ENCODE measurements around the gene WDR20. TPM values are rescaled to one million over a fixed set of nuclear protein-coding genes. Genes with fewer than 3 reads are reported as not detected.

WDR20 gene
- total and polyA plus RNA-seq, 2 donors (not counting 1 experiment from before 2014, with no cell fraction given): 12.4 to 64.0 TPM

- H3K4me1 Mint-ChIP-seq: peaks cover 24% of the 10 kb centered on the region
- H3K79me2 ChIP-seq (ENCODE audit: control insufficient read depth, insufficient read depth, low read length): peaks cover 38% of the 10 kb centered on the region
- H3K4me2 ChIP-seq (replicated peaks; ENCODE audit: low read depth, low read length, poor library complexity, severe bottlenecking): peak overlapping the region; percentile 81
- peak overlapping the region; percentile 89 for H3K4me3 Mint-ChIP-seq
- 20% methylated on average over 1 of the region's 3 CpGs for WGBS (ENCODE audit: insufficient coverage)
- peak overlapping the region; percentile 90 for H2AFZ ChIP-seq (ENCODE audit: insufficient read depth, low read depth, low read length, poor library complexity, severe bottlenecking)
- DNase-seq (no peak), ATAC-seq (ENCODE audit: low read depth) (no peak)
- peak overlapping the region in 3 of 5 experiments; percentile 86 to 94 (median 88) for H3K4me3 ChIP-seq (ENCODE audit: control extremely low read depth in 1 of 5, extremely low read depth in 1 of 5, insufficient read depth in 1 of 5, low read depth in 2 of 5, low read length in 4 of 5)
- H3K9me3 ChIP-seq (ENCODE audit: control extremely low read depth in 1 of 3, control insufficient read depth in 2 of 3, insufficient read depth in 1 of 3, low read length in 2 of 3): peaks cover 0 to 2% (median 0%) of the 10 kb centered on the region in 3 donors
- POLR2A ChIA-PET: interaction anchor here (0.8 kb wide), 1 partner anchor 378 kb away, joined by 5 read pairs; no protein-coding TSS in a partner anchor
- no peaks in the 10 kb centered on the region for H3K9me3 Mint-ChIP-seq (ENCODE audit: insufficient read depth)
- H3K36me3 ChIP-seq (replicated peaks in 1 of 2; ENCODE audit: control extremely low read depth in 1 of 2, control insufficient read depth in 1 of 2, extremely low read depth in 1 of 2, insufficient read depth in 2 of 2, low read length in 1 of 2): no peaks in the 10 kb centered on the region
- H3K9ac ChIP-seq (ENCODE audit: low read length): peak overlapping the region; percentile 81
- CTCF ChIA-PET: interaction anchor here (1.1 to 2.1 kb wide), 2 partner anchors 42 to 179 kb away, joined by 5 to 7 read pairs; no protein-coding TSS in a partner anchor
- peak overlapping the region in 1 of 2 donors; percentile 88 for H3K27ac ChIP-seq (ENCODE audit: low read length in 2 of 2)
- peak overlapping the region; percentile 94 for H3K27ac Mint-ChIP-seq
- H3K27me3 Mint-ChIP-seq: no peaks in the 10 kb centered on the region
- peaks cover 8% of the 10 kb centered on the region for H4K20me1 ChIP-seq (ENCODE audit: control insufficient read depth, insufficient read depth, low read length, poor library complexity, severe bottlenecking)
- no peaks in the 10 kb centered on the region for H3K27me3 ChIP-seq (replicated peaks in 1 of 4; ENCODE audit: control extremely low read depth in 1 of 4, control insufficient read depth in 3 of 4, insufficient read depth in 4 of 4, low read length in 3 of 4)
- no peak for TF ChIP-seq CTCF (IDR thresholded peaks at IDR 0.05)
- no peak for TF ChIP-seq EZH2 (IDR thresholded peaks at IDR 0.05; ENCODE audit: borderline replicate concordance, insufficient read depth, low read depth, low read length, poor library complexity, severe bottlenecking)
- H3K4me1 ChIP-seq (ENCODE audit: control insufficient read depth in 2 of 2, insufficient read depth in 2 of 2, low read length in 2 of 2): peaks cover 14 to 16% of the 10 kb centered on the region in 2 donors
- intact Hi-C loops (cut with micrococcal nuclease): no loop called here
Observed at GRCh38 chr14:102138535-102138934, 1.2 kb upstream of the WDR20 start.

GRCh38 chr14:102138961-102139285 lies 774 bp upstream of the WDR20 start:
- Histone ChIP-seq H3K4me2 (replicated peaks; ENCODE audit: low read depth, low read length, poor library complexity, severe bottlenecking) (peak overlapping the region; percentile 81), H4K20me1 (ENCODE audit: control insufficient read depth, insufficient read depth, low read length, poor library complexity, severe bottlenecking) (peaks cover 10% of the 10 kb centered on the region), H3K36me3 (replicated peaks in 1 of 2; ENCODE audit: control extremely low read depth in 1 of 2, control insufficient read depth in 1 of 2, extremely low read depth in 1 of 2, insufficient read depth in 2 of 2, low read length in 1 of 2) (no peaks in the 10 kb centered on the region), H3K9me3 (ENCODE audit: control extremely low read depth in 1 of 3, control insufficient read depth in 2 of 3, insufficient read depth in 1 of 3, low read length in 2 of 3) (peaks cover 0 to 2% (median 0%) of the 10 kb centered on the region in 3 donors), H3K4me1 (ENCODE audit: control insufficient read depth in 2 of 2, insufficient read depth in 2 of 2, low read length in 2 of 2) (peaks cover 14 to 16% of the 10 kb centered on the region in 2 donors), H3K79me2 (ENCODE audit: control insufficient read depth, insufficient read depth, low read length) (peaks cover 41% of the 10 kb centered on the region), H3K9ac (ENCODE audit: low read length) (peak overlapping the region; percentile 81), H3K4me3 (ENCODE audit: control extremely low read depth in 1 of 5, extremely low read depth in 1 of 5, insufficient read depth in 1 of 5, low read depth in 2 of 5, low read length in 4 of 5) (peak overlapping the region; percentile 23 to 94 (median 88)), H3K27me3 (replicated peaks in 1 of 4; ENCODE audit: control extremely low read depth in 1 of 4, control insufficient read depth in 3 of 4, insufficient read depth in 4 of 4, low read length in 3 of 4) (no peaks in the 10 kb centered on the region), H3K27ac (ENCODE audit: low read length in 2 of 2) (peak overlapping the region; percentile 88 to 90), H2AFZ (ENCODE audit: insufficient read depth, low read depth, low read length, poor library complexity, severe bottlenecking) (peak overlapping the region; percentile 90)
- Mint-ChIP-seq H3K4me1 (peaks cover 24% of the 10 kb centered on the region), H3K27ac (peak overlapping the region; percentile 94), H3K4me3 (peak overlapping the region; percentile 89), H3K9me3 (ENCODE audit: insufficient read depth) (no peaks in the 10 kb centered on the region), H3K27me3 (no peaks in the 10 kb centered on the region)
- ChIA-PET POLR2A (interaction anchor here (0.8 kb wide), 1 partner anchor 379 kb away, joined by 5 read pairs; no protein-coding TSS in a partner anchor), CTCF (interaction anchor here (1.1 to 2.1 kb wide), 2 partner anchors 43 to 178 kb away, joined by 5 to 7 read pairs; no protein-coding TSS in a partner anchor)
- intact Hi-C loops (cut with micrococcal nuclease): loop anchor here (1.0 kb wide), 5 partner anchors 36 to 180 kb away; partner anchors contain the start of genes DYNC1H1, HSP90AA1, MOK and ZNF839
- 4% methylated on average over 14 of the region's 14 CpGs for WGBS (ENCODE audit: insufficient coverage)
- ATAC-seq (ENCODE audit: low read depth) (no peak), DNase-seq (no peak)
- TF ChIP-seq EZH2 (IDR thresholded peaks at IDR 0.05; ENCODE audit: borderline replicate concordance, insufficient read depth, low read depth, low read length, poor library complexity, severe bottlenecking): no peak
- TF ChIP-seq CTCF (IDR thresholded peaks at IDR 0.05): no peak
